Measurements from ENCODE around the gene MRPS18A. TPM values are rescaled to one million over a fixed set of nuclear protein-coding genes. Genes with fewer than 3 reads are reported as not detected.

Gene MRPS18A
- total and polyA plus RNA-seq, 2 of the 8 experiments (the other 6 are each of a cell fraction or from before 2014, with no cell fraction given), result 48.3 to 121 TPM

DNA sequence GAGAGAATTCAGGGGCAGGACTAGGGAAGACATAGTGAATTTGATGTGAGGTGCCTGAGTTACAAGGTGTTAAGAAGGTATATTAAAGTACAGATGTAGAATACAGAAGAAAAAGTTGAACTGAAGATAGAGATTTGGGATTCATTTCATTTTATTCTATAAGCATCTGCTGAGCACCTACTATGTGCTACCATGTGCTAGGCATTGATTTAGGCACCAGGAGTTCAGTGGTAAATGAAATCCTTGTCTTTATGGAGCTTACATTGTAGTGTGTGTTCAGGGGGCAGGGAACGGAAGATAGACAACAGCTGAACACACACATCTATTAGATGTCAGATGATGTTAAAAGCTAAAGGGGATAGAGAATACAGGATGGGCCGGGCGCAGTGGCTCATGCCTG, 40.0 kb downstream of the MRPS18A start (continued):
- TF ChIP-seq TCF12 (IDR thresholded peaks at IDR 0.05; ENCODE audit: low read depth, low read length), result no peak

Data from H1 (cell line).